ENCODE measurements around the gene SEC22C.

The SEC22C gene

DNA sequence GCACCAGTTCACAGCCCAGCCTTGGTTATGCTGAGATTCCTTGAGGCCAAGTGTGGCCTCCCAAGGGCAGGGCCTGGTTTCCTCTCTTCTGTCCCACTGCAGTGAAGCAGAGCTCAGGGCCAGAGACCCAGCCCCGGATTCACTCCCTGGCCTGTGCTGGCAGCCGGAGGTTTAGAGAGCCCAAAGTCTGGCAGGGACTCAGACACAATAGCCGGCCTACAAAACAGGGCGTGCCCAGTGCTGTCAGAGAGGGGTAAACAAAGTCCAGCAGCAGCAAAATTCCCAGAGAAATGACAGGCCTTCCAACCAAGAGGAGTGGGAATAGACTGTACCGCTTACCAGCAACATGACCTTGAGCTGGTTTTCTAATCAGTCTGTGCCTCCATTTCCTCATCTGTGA lies 65.3 kb downstream of the SEC22C start:
- Histone ChIP-seq H2BK120ac (ENCODE audit: low read depth, low read length) (no peak overlapping the region), H3K9ac (ENCODE audit: low read length) (no peak overlapping the region), H3K27me3 (ENCODE audit: control insufficient read depth in 1 of 2, insufficient read depth in 1 of 2, low read length in 2 of 2) (peaks cover 17 to 21% of the 10 kb centered on the region in 2 experiments), H3K23ac (ENCODE audit: low read length in 2 of 2) (no peak overlapping the region), H3K4me3 (ENCODE audit: insufficient read depth in 1 of 2, low read depth in 1 of 2, low read length in 2 of 2) (no peak overlapping the region), H3K14ac (ENCODE audit: low read length in 2 of 2) (peak overlapping the region in 1 of 2 experiments; percentile 26), H3K79me1 (replicated peaks; ENCODE audit: low read length, poor library complexity, severe bottlenecking) (no peaks in the 10 kb centered on the region), H2BK5ac (ENCODE audit: low read depth, low read length, poor library complexity, severe bottlenecking) (no peak overlapping the region), H2AK5ac (ENCODE audit: low read length, severe bottlenecking) (no peak overlapping the region), H2BK12ac (ENCODE audit: low read length in 2 of 2) (no peak overlapping the region), H3K18ac (ENCODE audit: low read depth in 1 of 2, low read length in 2 of 2) (no peak overlapping the region), H3K27ac (ENCODE audit: low read length, poor library complexity, severe bottlenecking) (no peak overlapping the region), H3K9me3 (ENCODE audit: control insufficient read depth, low read length) (no peaks in the 10 kb centered on the region), H4K8ac (ENCODE audit: low read length) (no peak overlapping the region), H3K36me3 (ENCODE audit: control insufficient read depth in 1 of 2, insufficient read depth in 2 of 2, low read depth in 1 of 2, low read length in 2 of 2) (no peaks in the 10 kb centered on the region), H3K4ac (ENCODE audit: low read depth in 1 of 2, low read length in 2 of 2) (no peak overlapping the region), H2BK15ac (ENCODE audit: low read depth, poor library complexity, severe bottlenecking) (no peak overlapping the region), H3K4me1 (ENCODE audit: control insufficient read depth, insufficient read depth, low read depth, low read length) (no peaks in the 10 kb centered on the region), H2AFZ (ENCODE audit: low read depth, low read length) (no peak overlapping the region), H3K4me2 (ENCODE audit: low read length, poor library complexity, severe bottlenecking) (no peak overlapping the region), H4K91ac (ENCODE audit: low read length) (no peak overlapping the region)
- no peak for DNase-seq
- WGBS, result 95% methylated on average over 5 of the region's 5 CpGs

DNA sequence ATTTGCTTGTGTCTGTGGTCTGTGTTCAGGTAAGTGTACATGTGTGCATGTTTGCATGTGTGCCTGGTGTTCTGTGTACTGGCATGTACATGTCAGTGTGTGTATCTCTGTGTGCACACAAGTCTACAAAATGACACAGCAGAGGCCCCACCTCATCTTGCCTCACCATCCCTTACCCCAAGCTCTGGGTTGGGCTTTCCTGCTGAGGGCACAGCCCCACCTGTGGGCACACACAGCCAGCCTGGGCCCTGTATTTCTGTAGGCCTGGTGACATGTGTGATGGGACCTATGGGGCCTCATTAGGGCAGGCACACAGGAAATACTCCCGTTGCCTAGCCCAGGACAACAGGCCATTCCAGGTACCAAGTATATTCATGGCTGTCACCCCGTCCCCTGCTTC lies 65.8 kb downstream of the SEC22C start:
- Histone ChIP-seq H2AK5ac (ENCODE audit: low read length, severe bottlenecking) (no peak overlapping the region), H3K9ac (ENCODE audit: low read length) (no peak overlapping the region), H3K9me3 (ENCODE audit: control insufficient read depth, low read length) (no peaks in the 10 kb centered on the region), H2BK15ac (ENCODE audit: low read depth, poor library complexity, severe bottlenecking) (no peak overlapping the region), H2BK5ac (ENCODE audit: low read depth, low read length, poor library complexity, severe bottlenecking) (no peak overlapping the region), H3K4ac (ENCODE audit: low read depth in 1 of 2, low read length in 2 of 2) (no peak overlapping the region), H4K8ac (ENCODE audit: low read length) (no peak overlapping the region), H3K27ac (ENCODE audit: low read length, poor library complexity, severe bottlenecking) (no peak overlapping the region), H3K14ac (ENCODE audit: low read length in 2 of 2) (peak overlapping the region in 1 of 2 experiments; percentile 26), H3K27me3 (ENCODE audit: control insufficient read depth in 1 of 2, insufficient read depth in 1 of 2, low read length in 2 of 2) (peaks cover 16 to 17% of the 10 kb centered on the region in 2 experiments), H3K23ac (ENCODE audit: low read length in 2 of 2) (no peak overlapping the region), H3K4me1 (ENCODE audit: control insufficient read depth, insufficient read depth, low read depth, low read length) (no peaks in the 10 kb centered on the region), H3K79me1 (replicated peaks; ENCODE audit: low read length, poor library complexity, severe bottlenecking) (no peaks in the 10 kb centered on the region), H2BK120ac (ENCODE audit: low read depth, low read length) (no peak overlapping the region), H2BK12ac (ENCODE audit: low read length in 2 of 2) (no peak overlapping the region), H3K36me3 (ENCODE audit: control insufficient read depth in 1 of 2, insufficient read depth in 2 of 2, low read depth in 1 of 2, low read length in 2 of 2) (no peaks in the 10 kb centered on the region), H3K4me3 (ENCODE audit: insufficient read depth in 1 of 2, low read depth in 1 of 2, low read length in 2 of 2) (no peak overlapping the region), H3K18ac (ENCODE audit: low read depth in 1 of 2, low read length in 2 of 2) (no peak overlapping the region), H2AFZ (ENCODE audit: low read depth, low read length) (no peak overlapping the region), H4K91ac (ENCODE audit: low read length) (no peak overlapping the region), H3K4me2 (ENCODE audit: low read length, poor library complexity, severe bottlenecking) (no peak overlapping the region)
- DNase-seq, result no peak
- WGBS, result 68% methylated on average over 2 of the region's 2 CpGs

DNA sequence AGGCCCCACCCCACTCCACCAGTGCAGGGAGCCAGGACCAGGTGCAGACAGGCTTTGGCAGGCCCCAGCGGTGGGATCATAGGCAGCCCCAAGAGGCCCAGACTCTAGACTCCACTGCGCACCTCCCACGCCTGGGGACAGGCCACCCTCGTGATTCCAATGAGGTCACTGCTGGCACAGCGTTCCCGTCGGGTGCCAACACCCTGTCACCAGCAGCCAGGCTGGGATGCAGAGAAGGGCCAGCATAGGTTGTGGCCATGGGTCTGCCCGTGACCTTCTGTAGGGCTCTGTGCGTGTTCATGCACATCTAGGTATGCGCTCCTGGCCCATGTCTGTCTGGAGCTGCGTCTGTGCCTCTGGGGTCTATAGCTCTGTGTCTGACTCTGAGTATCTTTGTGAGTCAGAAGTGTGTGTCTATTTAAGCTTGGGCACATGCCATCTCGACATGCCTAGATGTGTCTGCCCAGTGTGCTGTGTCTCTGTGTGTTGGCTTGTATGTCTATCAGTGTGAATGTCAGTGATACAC lies 66.3 kb downstream of the SEC22C start:
- Histone ChIP-seq H3K18ac (ENCODE audit: low read depth in 1 of 2, low read length in 2 of 2) (no peak overlapping the region), H2BK120ac (ENCODE audit: low read depth, low read length) (no peak overlapping the region), H2AFZ (ENCODE audit: low read depth, low read length) (no peak overlapping the region), H3K4me1 (ENCODE audit: control insufficient read depth, insufficient read depth, low read depth, low read length) (no peaks in the 10 kb centered on the region), H3K4me2 (ENCODE audit: low read length, poor library complexity, severe bottlenecking) (no peak overlapping the region), H2BK12ac (ENCODE audit: low read length in 2 of 2) (no peak overlapping the region), H2AK5ac (ENCODE audit: low read length, severe bottlenecking) (no peak overlapping the region), H3K4ac (ENCODE audit: low read depth in 1 of 2, low read length in 2 of 2) (no peak overlapping the region), H2BK15ac (ENCODE audit: low read depth, poor library complexity, severe bottlenecking) (no peak overlapping the region), H3K9ac (ENCODE audit: low read length) (no peak overlapping the region), H2BK5ac (ENCODE audit: low read depth, low read length, poor library complexity, severe bottlenecking) (no peak overlapping the region), H3K23ac (ENCODE audit: low read length in 2 of 2) (no peak overlapping the region), H3K14ac (ENCODE audit: low read length in 2 of 2) (peak overlapping the region in 1 of 2 experiments; percentile 44), H3K27me3 (ENCODE audit: control insufficient read depth in 1 of 2, insufficient read depth in 1 of 2, low read length in 2 of 2) (peaks cover 14 to 19% of the 10 kb centered on the region in 2 experiments), H3K9me3 (ENCODE audit: control insufficient read depth, low read length) (no peaks in the 10 kb centered on the region), H3K27ac (ENCODE audit: low read length, poor library complexity, severe bottlenecking) (no peak overlapping the region), H4K8ac (ENCODE audit: low read length) (no peak overlapping the region), H3K4me3 (ENCODE audit: insufficient read depth in 1 of 2, low read depth in 1 of 2, low read length in 2 of 2) (no peak overlapping the region), H3K36me3 (ENCODE audit: control insufficient read depth in 1 of 2, insufficient read depth in 2 of 2, low read depth in 1 of 2, low read length in 2 of 2) (no peaks in the 10 kb centered on the region), H3K79me1 (replicated peaks; ENCODE audit: low read length, poor library complexity, severe bottlenecking) (no peaks in the 10 kb centered on the region), H4K91ac (ENCODE audit: low read length) (no peak overlapping the region)
- 89% methylated on average over 12 of the region's 12 CpGs for WGBS
- DNase-seq, result no peak

DNA sequence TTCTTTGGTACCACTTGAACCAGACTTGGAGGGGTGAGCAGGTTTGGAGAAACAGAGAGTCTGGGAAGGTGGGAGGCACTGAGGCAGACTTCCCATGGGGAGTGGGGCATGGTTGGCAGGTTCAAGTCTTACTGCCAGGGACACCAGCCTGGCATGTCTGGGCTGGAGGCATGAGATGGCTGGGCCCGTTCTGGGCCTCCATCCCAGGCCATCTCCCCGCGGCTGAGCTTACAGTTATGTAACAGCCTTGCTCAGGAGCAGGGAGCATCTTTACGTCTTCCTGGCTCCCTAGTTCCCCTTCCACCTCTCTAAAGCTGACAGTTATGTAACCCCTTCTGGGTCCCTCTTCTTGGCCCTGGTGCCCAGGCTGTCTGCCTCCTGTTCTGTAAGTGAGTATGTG lies 66.9 kb downstream of the SEC22C start:
- Histone ChIP-seq H3K23ac (ENCODE audit: low read length in 2 of 2) (no peak overlapping the region), H2BK5ac (ENCODE audit: low read depth, low read length, poor library complexity, severe bottlenecking) (no peak overlapping the region), H3K4me2 (ENCODE audit: low read length, poor library complexity, severe bottlenecking) (no peak overlapping the region), H2BK120ac (ENCODE audit: low read depth, low read length) (no peak overlapping the region), H4K91ac (ENCODE audit: low read length) (no peak overlapping the region), H3K27me3 (ENCODE audit: control insufficient read depth in 1 of 2, insufficient read depth in 1 of 2, low read length in 2 of 2) (peaks cover 17 to 24% of the 10 kb centered on the region in 2 experiments), H2AFZ (ENCODE audit: low read depth, low read length) (no peak overlapping the region), H3K18ac (ENCODE audit: low read depth in 1 of 2, low read length in 2 of 2) (no peak overlapping the region), H3K9me3 (ENCODE audit: control insufficient read depth, low read length) (no peaks in the 10 kb centered on the region), H4K8ac (ENCODE audit: low read length) (no peak overlapping the region), H3K9ac (ENCODE audit: low read length) (no peak overlapping the region), H3K27ac (ENCODE audit: low read length, poor library complexity, severe bottlenecking) (no peak overlapping the region), H3K14ac (ENCODE audit: low read length in 2 of 2) (no peak overlapping the region), H2BK15ac (ENCODE audit: low read depth, poor library complexity, severe bottlenecking) (no peak overlapping the region), H3K4me3 (ENCODE audit: insufficient read depth in 1 of 2, low read depth in 1 of 2, low read length in 2 of 2) (no peak overlapping the region), H2AK5ac (ENCODE audit: low read length, severe bottlenecking) (no peak overlapping the region), H3K4me1 (ENCODE audit: control insufficient read depth, insufficient read depth, low read depth, low read length) (no peaks in the 10 kb centered on the region), H3K36me3 (ENCODE audit: control insufficient read depth in 1 of 2, insufficient read depth in 2 of 2, low read depth in 1 of 2, low read length in 2 of 2) (no peaks in the 10 kb centered on the region), H3K79me1 (replicated peaks; ENCODE audit: low read length, poor library complexity, severe bottlenecking) (no peaks in the 10 kb centered on the region), H3K4ac (ENCODE audit: low read depth in 1 of 2, low read length in 2 of 2) (no peak overlapping the region), H2BK12ac (ENCODE audit: low read length in 2 of 2) (no peak overlapping the region)
- 93% methylated on average over 4 of the region's 4 CpGs for WGBS
- DNase-seq, result no peak
